Skin epidermis (tissue), 12 donors: ENCODE measurements around the gene KIAA1671.
"Not testable (repeated sequence)": the region's sequence is repeated elsewhere in the genome, so short reads cannot be mapped to it uniquely, and the experiment has no call there.

Source experiments
- H3K27ac ChIP-seq, 21 experiments: fragments of 200-600 bp; sonication (generic) in 11 of 21; one replicate each; pipeline ENCODE4 v1.5.0; 2020; ENCODE audit warnings: mild to moderate bottlenecking in 3 of 21, inconsistent platforms in 2 of 21, moderate library complexity in 2 of 21
- H3K4me3 ChIP-seq, 7 experiments: fragments of 200-600 bp; sonication (generic) in 2 of 7; one replicate each; pipeline ENCODE4 v1.5.0; 2020; ENCODE audit warnings: inconsistent platforms in 2 of 7, mild to moderate bottlenecking in 2 of 7, moderate library complexity in 1 of 7

The KIAA1671 gene

GRCh38 chr22:25196326-25196725 lies 243.8 kb downstream of the KIAA1671 start:
- no peak overlapping the region for H3K4me3 ChIP-seq
- no peak overlapping the region for H3K27ac ChIP-seq

- H3K4me3 ChIP-seq, result no peak overlapping the region
These were observed 244.8 kb downstream of the KIAA1671 start for GRCh38 chr22:25197340-25197739.

GRCh38 chr22:25199731-25200520 lies 247.4 kb downstream of the KIAA1671 start, which contains the start of gene CRYBB3:
CRYBB3 (plus strand) TSS chr22:25199858; CDS start chr22:25201397, 1,539 bp downstream.
- H3K4me3 ChIP-seq, result no peak within 1 kb of the TSS
- H3K27ac ChIP-seq, result no peak within 1 kb of the TSS

More at GRCh38 chr22:25197340-25197739, 244.8 kb downstream of the KIAA1671 start:
- no peak overlapping the region for H3K27ac ChIP-seq

GRCh38 chr22:25200967-25201366 lies 248.5 kb downstream of the KIAA1671 start:
- no peak overlapping the region for H3K4me3 ChIP-seq
- H3K27ac ChIP-seq, result no peak overlapping the region

DNA sequence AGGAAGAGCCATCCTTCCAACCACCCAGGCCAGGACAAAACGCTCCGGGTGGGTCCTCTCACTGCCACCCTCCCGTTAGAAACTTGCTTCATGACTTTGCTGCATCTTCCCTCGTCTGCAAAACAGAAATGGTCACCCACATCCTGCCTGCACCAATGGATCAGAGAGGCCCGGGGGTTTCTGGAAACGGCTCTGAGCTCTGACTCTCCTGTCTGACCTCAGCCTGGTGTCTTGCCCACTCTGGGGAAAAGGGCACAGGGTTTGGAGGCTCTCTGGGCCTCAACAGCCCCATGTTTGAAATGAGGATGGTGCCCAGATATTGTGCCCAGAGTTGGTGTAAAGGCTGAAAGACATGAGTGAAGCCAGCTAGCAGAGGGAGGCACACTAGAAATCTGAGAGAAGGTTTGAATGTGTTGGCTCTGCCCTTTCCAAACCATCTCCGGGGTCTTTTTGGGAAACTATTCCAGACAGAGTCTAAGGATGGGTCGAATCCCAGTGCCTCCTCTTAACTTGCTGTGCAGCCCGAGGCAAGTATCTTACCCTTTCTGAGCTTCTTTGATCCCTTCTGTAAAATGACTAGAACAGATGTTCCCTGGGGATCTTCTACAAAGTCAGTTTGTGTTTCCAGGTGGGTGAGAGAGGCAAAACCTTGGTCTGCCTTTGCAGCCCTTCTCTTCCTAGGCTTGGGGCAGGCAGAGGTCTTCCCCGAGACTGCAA lies 249.2 kb downstream of the KIAA1671 start:
- H3K27ac ChIP-seq, result no peak overlapping the region

GRCh38 chr22:25202290-25202921 lies 249.9 kb downstream of the KIAA1671 start:
- H3K4me3 ChIP-seq, result no peak overlapping the region
- no peak overlapping the region for H3K27ac ChIP-seq

More for the DNA sequence above, 249.2 kb downstream of the KIAA1671 start:
- H3K4me3 ChIP-seq, result no peak overlapping the region

- no peak overlapping the region for H3K4me3 ChIP-seq
- no peak overlapping the region for H3K27ac ChIP-seq
These were observed 250.6 kb downstream of the KIAA1671 start for GRCh38 chr22:25203082-25203481.

DNA sequence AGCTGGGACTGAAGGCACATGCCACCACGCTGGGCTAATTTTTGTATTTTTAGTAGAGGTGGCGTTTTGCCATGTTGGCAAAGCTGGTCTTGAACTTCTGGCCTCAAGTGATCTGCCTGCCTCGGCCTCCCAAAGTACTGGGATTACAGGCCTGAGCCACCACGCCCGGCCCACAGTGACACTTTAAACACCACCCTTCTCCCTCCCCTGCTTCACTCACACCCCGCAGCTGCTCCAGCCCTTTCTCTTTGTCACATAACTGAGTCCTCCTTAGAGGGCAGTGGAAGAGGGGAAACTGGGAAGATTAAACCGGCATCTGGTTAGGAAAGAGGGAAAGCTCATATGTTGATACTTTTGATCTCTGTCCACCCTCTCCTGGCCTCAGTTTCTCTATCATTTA lies 252.0 kb downstream of the KIAA1671 start:
- H3K4me3 ChIP-seq, H3K27ac ChIP-seq: not testable (repeated sequence)

GRCh38 chr22:25205847-25206246 lies 253.3 kb downstream of the KIAA1671 start:
- Histone ChIP-seq H3K4me3 (no peak overlapping the region), H3K27ac (no peak overlapping the region)

DNA sequence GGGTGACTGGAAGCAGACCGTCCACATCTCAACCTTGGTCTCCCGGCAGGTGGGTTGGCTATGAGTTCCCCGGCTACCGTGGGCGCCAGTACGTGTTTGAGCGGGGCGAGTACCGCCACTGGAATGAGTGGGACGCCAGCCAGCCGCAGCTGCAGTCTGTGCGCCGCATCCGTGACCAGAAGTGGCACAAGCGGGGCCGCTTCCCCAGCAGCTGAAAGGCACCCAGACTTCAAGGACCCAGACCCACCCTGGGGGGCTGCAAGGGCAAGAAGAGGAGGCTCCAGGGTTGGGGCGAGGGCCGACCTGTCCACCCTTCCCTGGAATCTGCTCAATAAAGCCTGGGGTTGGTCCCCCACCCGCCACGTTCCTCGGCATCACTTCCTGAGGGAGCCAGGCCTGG lies 254.5 kb downstream of the KIAA1671 start:
- no peak overlapping the region for H3K27ac ChIP-seq
- no peak overlapping the region for H3K4me3 ChIP-seq

GRCh38 chr22:25207553-25208157 lies 255.1 kb downstream of the KIAA1671 start:
- Histone ChIP-seq H3K27ac (no peak overlapping the region), H3K4me3 (no peak overlapping the region)

GRCh38 chr22:25208328-25208727 lies 255.8 kb downstream of the KIAA1671 start:
- H3K27ac ChIP-seq, result no peak overlapping the region
- H3K4me3 ChIP-seq, result no peak overlapping the region

DNA sequence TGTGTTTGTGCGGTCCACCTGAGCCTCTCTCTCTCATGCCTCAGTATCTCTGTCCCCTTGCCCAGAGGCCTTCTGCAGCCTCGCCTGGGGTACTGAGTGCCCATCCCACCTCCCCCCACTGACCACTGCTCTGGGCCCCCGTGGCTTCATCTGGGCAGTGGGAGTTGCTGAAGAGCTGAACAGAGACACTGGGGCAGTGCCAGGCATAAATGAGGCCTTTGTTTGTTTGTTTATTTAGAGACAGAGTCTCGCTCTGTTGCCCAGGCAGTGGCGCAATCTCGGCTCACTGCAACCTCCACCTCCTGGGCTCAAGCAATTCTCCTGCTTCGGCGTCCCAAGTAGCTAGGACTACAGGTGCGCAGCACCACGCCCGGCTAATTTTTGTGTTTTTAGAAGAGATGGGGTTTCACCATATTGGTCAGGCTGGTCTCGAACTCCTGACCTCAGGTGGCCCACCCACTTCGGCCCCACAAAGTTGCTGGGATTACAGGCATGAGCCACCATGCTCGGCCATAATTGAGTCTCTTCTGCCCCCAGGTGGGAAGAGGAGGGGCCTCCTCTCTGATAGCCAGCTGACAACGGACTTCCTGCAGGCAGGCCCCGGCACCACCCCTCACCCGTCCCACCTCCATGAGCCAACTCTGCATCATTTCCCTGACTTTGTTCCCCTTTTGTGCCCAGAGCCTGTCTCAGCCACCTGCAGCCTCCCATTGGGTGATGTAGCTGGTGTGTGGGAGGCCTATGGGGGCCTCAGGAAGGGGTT lies 256.4 kb downstream of the KIAA1671 start:
- H3K27ac ChIP-seq, result no peak overlapping the region
- no peak overlapping the region for H3K4me3 ChIP-seq

DNA sequence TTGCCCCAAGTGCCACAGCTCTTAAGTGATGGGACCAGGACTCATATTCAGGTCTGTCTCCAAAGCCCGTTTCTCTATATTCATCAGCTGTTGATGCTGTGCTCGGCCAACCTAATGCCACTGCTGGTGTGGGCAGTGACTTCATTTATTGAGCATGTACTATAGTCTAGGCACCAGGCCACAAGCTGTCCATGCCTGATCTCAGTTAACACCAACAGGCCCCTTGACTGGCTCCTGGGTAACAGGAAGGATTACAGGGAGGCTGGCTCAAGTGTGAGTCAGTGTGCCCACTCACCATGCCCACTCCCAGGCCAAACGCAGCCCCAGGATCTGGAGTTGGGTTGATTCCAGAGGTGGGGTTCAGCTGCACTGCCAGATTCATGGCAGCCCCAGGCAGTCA lies 258.3 kb downstream of the KIAA1671 start:
- H3K4me3 ChIP-seq, result no peak overlapping the region
- H3K27ac ChIP-seq, result no peak overlapping the region

DNA sequence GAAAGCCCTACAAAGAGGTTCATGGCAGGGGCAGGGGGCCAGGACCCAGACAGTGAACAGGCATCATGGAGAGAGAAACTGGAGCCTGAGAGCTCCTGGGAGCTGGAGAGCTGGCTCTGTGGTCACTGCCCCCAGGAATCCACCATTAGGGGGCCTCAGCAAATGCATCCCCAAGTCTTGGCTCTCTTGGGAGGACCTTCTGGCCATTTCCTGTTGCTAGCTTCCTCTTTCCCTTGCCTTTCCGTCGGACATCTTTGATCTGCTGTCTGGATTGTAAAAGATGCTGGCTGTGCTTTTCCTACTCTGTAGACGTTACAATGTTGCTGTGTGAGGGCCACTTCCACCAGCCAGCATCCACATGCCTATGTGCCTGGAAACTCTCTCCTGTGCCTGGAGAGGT lies 259.8 kb downstream of the KIAA1671 start:
- no peak overlapping the region for H3K4me3 ChIP-seq
- H3K27ac ChIP-seq, result no peak overlapping the region

DNA sequence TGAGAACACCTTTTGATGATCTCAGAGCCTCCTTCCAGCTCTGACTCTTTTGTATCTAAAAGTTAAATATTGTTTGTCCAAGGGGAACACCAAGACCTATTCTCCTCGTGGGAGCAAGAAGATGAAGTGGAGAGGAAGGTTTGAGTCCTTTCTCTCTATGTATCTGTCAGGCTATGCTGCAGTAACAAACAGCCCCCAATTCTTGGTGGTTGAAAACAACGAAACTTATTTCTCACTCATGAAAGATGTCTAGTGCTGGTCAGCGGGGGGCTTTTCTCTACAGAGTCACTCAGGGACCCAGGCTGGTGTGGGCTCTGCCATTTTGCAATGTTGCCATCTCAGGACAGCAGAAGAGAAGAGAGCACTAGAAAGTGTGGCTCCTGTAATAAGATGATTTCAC lies 260.7 kb downstream of the KIAA1671 start:
- Histone ChIP-seq H3K27ac (no peak overlapping the region), H3K4me3 (no peak overlapping the region)

DNA sequence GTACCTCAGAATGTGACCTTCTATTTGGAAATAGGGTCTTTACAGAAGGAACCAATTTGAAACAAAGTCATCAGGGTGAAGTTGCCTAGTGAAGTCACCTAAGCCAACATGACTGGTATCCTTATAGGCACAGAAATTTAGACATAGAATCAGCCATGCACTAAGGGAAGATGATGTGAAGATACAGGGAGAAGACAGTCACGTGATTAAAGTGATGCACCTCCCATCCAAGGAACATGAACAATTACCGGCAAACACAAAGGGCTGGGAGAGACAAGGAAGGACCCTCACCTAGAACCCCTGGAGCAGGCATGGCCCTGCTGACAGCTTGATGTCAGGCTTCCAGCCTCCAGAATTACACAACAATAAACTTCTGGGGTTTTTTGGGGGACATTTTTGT lies 263.7 kb downstream of the KIAA1671 start:
- no peak overlapping the region for H3K4me3 ChIP-seq
- H3K27ac ChIP-seq, result no peak overlapping the region

DNA sequence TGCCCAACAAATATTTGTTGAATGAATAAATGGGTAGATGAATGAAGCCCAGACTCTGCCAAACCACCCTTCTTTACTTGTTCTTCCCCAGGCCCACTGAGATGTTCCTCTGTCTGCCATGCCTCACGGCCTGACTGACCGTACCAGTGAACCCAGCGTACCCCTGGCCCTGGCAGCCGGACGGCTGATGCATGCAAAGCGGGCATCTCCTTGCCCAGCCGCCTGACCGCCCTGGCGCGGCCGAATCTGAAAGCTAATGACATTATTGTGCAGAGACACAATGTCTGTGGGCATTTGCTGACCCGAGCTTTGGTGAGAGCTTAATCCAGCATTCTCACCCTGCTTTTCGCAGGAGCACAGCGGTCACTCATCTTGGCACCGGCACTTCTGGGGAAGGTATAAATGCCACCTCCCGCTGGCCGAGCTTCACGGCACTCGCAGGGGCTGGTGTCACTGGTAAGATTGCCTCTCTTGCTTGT lies 266.7 kb downstream of the KIAA1671 start, which contains the start of gene CRYBB2:
TSS of gene CRYBB2 (plus strand) at position 429 of the 479 bp plus-strand sequence. CDS start 1,791 bp downstream, outside the sequence.
- H3K4me3 ChIP-seq, result no peak within 1 kb of the TSS
- H3K27ac ChIP-seq, result no peak within 1 kb of the TSS

DNA sequence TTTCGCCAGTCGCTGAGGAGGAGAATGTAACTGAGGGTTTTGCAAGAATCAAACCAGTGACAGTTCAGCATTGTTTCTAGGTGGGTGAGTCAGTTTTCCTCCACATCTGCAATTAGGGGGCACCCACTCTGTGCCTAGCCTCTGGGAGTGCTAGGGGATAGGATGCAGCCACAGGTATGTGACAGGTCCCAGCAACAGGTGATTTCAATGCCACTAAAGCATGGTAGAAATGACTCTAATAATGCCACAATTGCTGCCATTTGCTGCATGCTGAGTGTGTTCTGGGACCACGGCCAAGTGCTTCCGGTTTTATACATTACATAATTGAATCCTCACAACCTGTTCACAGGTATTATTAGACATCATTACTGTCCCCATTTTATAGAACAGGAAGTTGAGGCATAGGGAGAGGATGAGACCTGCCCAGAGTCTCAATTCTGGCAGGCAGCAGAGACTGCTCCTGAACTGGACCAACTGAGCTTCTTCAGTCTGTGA lies 267.5 kb downstream of the KIAA1671 start:
- no peak overlapping the region for H3K27ac ChIP-seq
- no peak overlapping the region for H3K4me3 ChIP-seq
